Fibroblast of lung (primary cell): ENCODE results near the gene SEMA4D.

ENCODE experiments used
- CTCF ChIP-seq, 2 donors: IDR thresholded peaks in 1 of 2; conservative IDR thresholded peaks in 1 of 2; 1 replicate in 1 of 2; 2 replicates in 1 of 2; pipeline ENCODE4 v1.5.1; 2011 to 2012; ENCODE audit warnings: low read length in 2 of 2, control low read depth in 1 of 2, inconsistent platforms in 1 of 2, low read depth in 1 of 2, mild to moderate bottlenecking in 1 of 2
- EZH2 ChIP-seq: IDR thresholded peaks from 2 replicates; pipeline ENCODE4 v1.5.1; 2012; ENCODE audit warnings: low read length, control low read depth, mild to moderate bottlenecking; ENCODE audit errors: missing control alignments

GRCh38 chr9:89493181-89493580, 4.7 kb downstream of the SEMA4D start:
- no peak for TF ChIP-seq CTCF (conservative IDR thresholded peaks at IDR 0.05 in 1 of 2, IDR thresholded peaks at IDR 0.05 in 1 of 2; ENCODE audit: low read depth in 1 of 2, low read length in 2 of 2)
- no peak for TF ChIP-seq EZH2
